Small intestine (tissue), 7 donors: ENCODE measurements around the gene CERT1. TPM values are rescaled to one million over a fixed set of nuclear protein-coding genes. Genes with fewer than 3 reads are reported as not detected.

ENCODE experiments used
- DNase-seq, 2 donors: peaks; one replicate each; pipeline versions ENCODE4 v3.0.0 to v3.0.0-alpha.2; 2013
- FAIRE-seq: peaks from 2 replicates; lab custom pipeline; 2012; peaks lifted over from hg19 to GRCh38; lab: Jason Lieb, UNC
- H3K27ac ChIP-seq, 3 donors: one replicate each; pipeline ENCODE4 v1.5.1; 2013; ENCODE audit warnings: low read length in 2 of 3, mild to moderate bottlenecking in 2 of 3, control low read depth in 1 of 3, inconsistent platforms in 1 of 3, low read depth in 1 of 3, moderate library complexity in 1 of 3
- H3K27me3 ChIP-seq, 3 donors: one replicate each; pipeline ENCODE4 v1.6.1; 2013; ENCODE audit warnings: low read length in 3 of 3, inconsistent platforms in 1 of 3; ENCODE audit not compliant: control insufficient read depth in 3 of 3, insufficient read depth in 3 of 3
- H3K36me3 ChIP-seq, 3 donors: one replicate each; pipeline ENCODE4 v1.6.1; 2013; ENCODE audit warnings: low read length in 3 of 3, inconsistent platforms in 1 of 3, low read depth in 1 of 3, mild to moderate bottlenecking in 1 of 3, moderate library complexity in 1 of 3; ENCODE audit not compliant: control insufficient read depth in 3 of 3, insufficient read depth in 2 of 3
- H3K4me1 ChIP-seq, 3 donors: one replicate each; pipeline ENCODE4 v1.6.1; 2013; ENCODE audit warnings: low read length in 2 of 3, inconsistent platforms in 1 of 3, low read depth in 1 of 3, mild to moderate bottlenecking in 1 of 3, moderate library complexity in 1 of 3; ENCODE audit not compliant: control insufficient read depth in 3 of 3, insufficient read depth in 2 of 3
- H3K4me3 ChIP-seq, 3 donors: one replicate each; pipeline ENCODE4 v1.5.1; 2013; ENCODE audit warnings: low read length in 3 of 3, control low read depth in 1 of 3, inconsistent platforms in 1 of 3, low read depth in 1 of 3, mild to moderate bottlenecking in 1 of 3, moderate library complexity in 1 of 3
- H3K9me3 ChIP-seq, 2 donors: one replicate each; pipeline ENCODE4 v1.6.1; 2013; ENCODE audit warnings: low read depth in 1 of 2, low read length in 1 of 2; ENCODE audit not compliant: control insufficient read depth in 2 of 2, insufficient read depth in 1 of 2
- WGBS, 3 donors: extraction: QIAGEN DNeasy Blood & Tissue Kit; methylation state at CpG; one replicate each; pipeline ENCODE4 v1.1.7; 2013; 5-methylcytosine and 5-hydroxymethylcytosine counted together
- polyA plus RNA-seq, 4 donors: library from polyadenylated mRNA; stranded (reverse) in 3 of 4; unstranded in 1 of 4; fragments of 200-250 nt in 3 of 4; fragments of 120-200 nt in 1 of 4; gene quantifications; one replicate each; pipeline versions ENCODE4 v1.2.1 to v1.2.3, GENCODE V29; 2013
- donor health status: healthy with polysubstance abuse.
- donor health status: control.
- donor health status: control.
- donor health status: Bipolar disorder and iron deficiency.
- donor health status: healthy.

Gene CERT1
- polyA plus RNA-seq, 4 donors: 15.1 to 45.6 (median 22.2) TPM

DNA sequence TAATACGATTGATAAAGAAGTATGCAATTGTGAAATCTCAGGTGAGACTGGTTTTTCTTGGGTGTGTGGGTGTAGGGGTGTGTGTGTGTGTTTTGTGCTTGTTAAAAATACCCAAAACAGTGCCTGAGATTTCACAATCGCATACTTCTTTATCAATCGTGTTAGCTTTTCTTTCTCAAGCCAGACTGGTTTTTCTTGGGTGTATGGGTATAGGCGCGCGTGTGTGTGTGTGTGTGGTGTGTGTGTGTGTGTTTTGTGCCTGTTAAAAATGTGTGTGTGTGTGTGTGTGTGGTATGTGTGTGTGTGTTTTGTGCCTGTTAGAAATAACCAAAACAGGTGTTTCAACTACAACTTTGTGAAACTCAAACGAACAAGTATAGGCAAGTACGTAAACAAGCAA is 53.7 kb downstream of the CERT1 start:
- Histone ChIP-seq H3K4me3 (no peak overlapping the region), H3K36me3 (peaks cover 0 to 15% (median 12%) of the 10 kb centered on the region in 3 donors), H3K4me1 (no peaks in the 10 kb centered on the region), H3K27ac (no peak overlapping the region), H3K27me3 (no peaks in the 10 kb centered on the region), H3K9me3 (no peaks in the 10 kb centered on the region)
- FAIRE-seq (no peak), DNase-seq (no peak)
- 83 to 93% (median 89%) methylated on average over 8 of the region's 8 CpGs for WGBS, 3 donors

DNA sequence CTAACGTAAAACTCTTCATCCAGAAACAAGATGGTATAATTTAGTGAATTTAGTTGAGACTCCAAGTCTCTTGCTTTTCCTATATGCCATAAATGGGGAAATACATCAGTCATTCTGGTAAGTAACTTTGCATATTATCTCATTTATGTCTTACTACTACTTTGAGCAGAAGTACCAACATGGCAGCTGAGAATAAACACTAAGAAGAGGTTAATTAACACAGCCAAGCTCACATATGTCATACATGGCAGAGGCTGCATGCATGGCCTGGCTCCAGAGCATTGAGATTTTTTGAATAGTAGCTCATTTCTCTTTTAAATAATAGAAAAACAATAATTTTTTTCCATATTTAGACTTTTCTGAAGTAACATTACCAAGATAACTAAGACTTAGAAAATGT is 54.3 kb downstream of the CERT1 start:
- no peaks in the 10 kb centered on the region for H3K4me1 ChIP-seq
- WGBS, 3 donors: 96 to 100% (median 98%) methylated on average over 1 of the region's 1 CpG
- no peaks in the 10 kb centered on the region for H3K27me3 ChIP-seq
- DNase-seq (no peak), FAIRE-seq (no peak)
- H3K27ac ChIP-seq: no peak overlapping the region
- no peaks in the 10 kb centered on the region for H3K9me3 ChIP-seq
- H3K36me3 ChIP-seq: peaks cover 0 to 12% (median 10%) of the 10 kb centered on the region in 3 donors
- no peak overlapping the region for H3K4me3 ChIP-seq

DNA sequence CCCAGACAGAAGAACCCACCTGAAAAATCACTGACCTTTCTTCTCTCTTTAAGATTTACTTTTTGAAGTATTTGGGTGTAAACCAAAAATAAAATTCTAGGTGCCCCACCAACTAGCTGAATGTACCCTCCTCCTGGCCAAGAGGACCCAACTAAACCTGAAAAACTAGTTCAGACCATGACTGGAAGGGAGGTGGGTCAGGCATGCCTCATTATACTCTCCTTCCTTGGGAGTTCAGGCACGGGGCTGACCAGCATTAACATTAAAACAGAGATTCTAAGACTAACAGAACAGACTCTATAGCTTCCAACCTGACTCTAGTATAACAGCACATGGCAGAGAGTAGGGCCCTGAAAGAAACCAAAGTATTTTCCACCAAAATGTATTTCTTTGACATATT is 61.4 kb downstream of the CERT1 start:
- Histone ChIP-seq H3K36me3 (peaks cover 0 to 12% (median 6%) of the 10 kb centered on the region in 3 donors), H3K4me3 (no peak overlapping the region), H3K4me1 (no peaks in the 10 kb centered on the region), H3K9me3 (peaks cover 0 to 24% of the 10 kb centered on the region in 2 donors), H3K27ac (no peak overlapping the region), H3K27me3 (no peaks in the 10 kb centered on the region)
- no peak for FAIRE-seq
- no peak for DNase-seq
- WGBS, 3 donors: 81 to 92% (median 88%) methylated on average over 1 of the region's 1 CpG

DNA sequence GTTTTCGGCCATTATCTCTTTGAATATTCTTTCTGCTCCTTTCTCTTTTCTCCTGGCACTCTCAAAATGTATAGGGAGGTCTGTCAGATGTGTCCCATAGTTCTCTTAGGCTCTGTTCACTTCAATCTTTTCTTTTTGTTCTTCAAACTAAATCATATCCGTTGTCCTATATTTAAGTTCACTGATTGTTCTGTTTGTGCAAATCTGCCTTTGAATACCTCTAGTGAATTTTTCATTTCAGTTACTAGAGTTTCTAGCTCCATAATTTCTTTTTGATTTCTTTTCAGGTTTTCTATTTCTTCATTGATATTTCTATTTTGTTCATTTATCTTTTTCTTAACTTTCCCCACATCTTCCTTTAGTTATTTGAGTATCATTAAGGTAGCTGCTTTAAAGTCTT is 65.4 kb downstream of the CERT1 start:
- Histone ChIP-seq H3K27me3 (no peaks in the 10 kb centered on the region), H3K4me1 (no peaks in the 10 kb centered on the region), H3K4me3 (no peak overlapping the region), H3K27ac (no peak overlapping the region), H3K9me3 (peaks cover 0 to 32% of the 10 kb centered on the region in 2 donors), H3K36me3 (peaks cover 0 to 10% (median 4%) of the 10 kb centered on the region in 3 donors)
- DNase-seq (peak in 1 of 2 donors; percentile 7), FAIRE-seq (no peak)
- 97 to 99% (median 98%) methylated on average over 2 of the region's 2 CpGs for WGBS, 3 donors

DNA sequence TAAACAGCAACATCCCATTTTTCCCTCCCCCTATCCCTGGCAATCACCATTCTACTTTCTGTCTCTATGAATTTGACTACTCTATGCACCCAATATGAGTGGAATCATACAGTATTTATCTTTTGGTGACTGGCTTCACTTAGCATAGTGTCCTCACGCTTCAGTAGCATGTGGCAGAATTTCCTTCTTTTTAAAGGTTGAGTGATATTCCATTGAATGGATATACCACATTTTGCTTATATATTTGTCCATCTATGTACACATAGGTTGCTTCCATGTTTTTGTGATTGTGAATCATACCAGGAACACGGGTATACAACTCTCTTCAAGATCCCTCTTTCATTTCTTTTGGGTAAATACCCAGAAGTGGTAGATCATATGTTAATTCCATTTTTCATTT is 69.9 kb downstream of the CERT1 start:
- Histone ChIP-seq H3K36me3 (peaks cover 0 to 4% (median 3%) of the 10 kb centered on the region in 3 donors), H3K4me3 (no peak overlapping the region), H3K4me1 (no peaks in the 10 kb centered on the region), H3K9me3 (peaks cover 0 to 15% of the 10 kb centered on the region in 2 donors), H3K27me3 (no peaks in the 10 kb centered on the region), H3K27ac (no peak overlapping the region)
- 98 to 100% (median 99%) methylated on average over 2 of the region's 2 CpGs for WGBS, 3 donors
- DNase-seq (no peak), FAIRE-seq (no peak)

DNA sequence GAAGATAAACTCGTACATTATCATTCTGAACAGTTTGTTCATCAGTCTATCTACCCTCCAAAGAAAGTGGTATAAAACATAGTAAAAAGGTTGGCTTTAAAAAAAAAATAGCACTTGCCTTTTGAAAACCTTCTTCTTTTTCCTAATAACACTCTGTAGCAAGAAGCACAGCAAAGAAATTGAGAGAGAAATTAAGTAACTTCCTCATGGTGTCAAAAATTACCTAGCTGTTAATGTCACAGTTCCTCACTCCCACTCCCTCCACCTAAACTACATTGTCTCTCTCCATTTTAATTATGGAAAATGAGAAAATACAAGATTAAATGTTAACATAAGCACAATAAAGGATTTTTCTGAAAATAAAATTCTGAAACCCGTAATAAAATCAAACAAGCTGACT is 72.2 kb downstream of the CERT1 start:
- H3K36me3 ChIP-seq: peaks cover 2 to 8% (median 3%) of the 10 kb centered on the region in 3 donors
- no peak for FAIRE-seq

DNA sequence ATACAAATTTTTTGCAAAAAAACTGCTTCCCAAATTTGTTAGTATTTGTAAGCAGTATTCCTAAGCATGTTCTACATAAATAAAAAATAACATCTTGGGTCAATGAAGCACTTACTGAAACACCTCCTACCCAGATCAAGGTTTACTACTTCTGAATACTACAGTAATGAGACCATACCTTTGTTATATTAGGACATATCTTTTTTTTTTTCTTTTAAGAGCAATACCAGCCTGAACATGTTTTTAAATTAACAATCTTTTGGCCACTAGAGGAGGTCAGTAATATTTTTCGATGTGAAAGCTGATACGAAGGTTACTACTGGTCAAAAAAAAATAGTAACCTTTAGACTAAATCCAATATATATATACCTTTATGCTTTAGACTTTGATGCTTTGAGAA is 72.7 kb downstream of the CERT1 start:
- no peak for DNase-seq
- Histone ChIP-seq H3K9me3 (peaks cover 0 to 4% of the 10 kb centered on the region in 2 donors), H3K27me3 (no peaks in the 10 kb centered on the region), H3K4me1 (no peaks in the 10 kb centered on the region), H3K27ac (no peak overlapping the region), H3K4me3 (no peak overlapping the region), H3K36me3 (peaks cover 2 to 8% (median 3%) of the 10 kb centered on the region in 3 donors)
- no peak for FAIRE-seq
- WGBS, 3 donors: 83 to 90% (median 86%) methylated on average over 2 of the region's 2 CpGs

More for the DNA sequence above, 72.2 kb downstream of the CERT1 start:
- H3K27me3 ChIP-seq: no peaks in the 10 kb centered on the region
- WGBS, 3 donors: 85 to 95% (median 93%) methylated on average over 2 of the region's 2 CpGs
- H3K4me1 ChIP-seq: no peaks in the 10 kb centered on the region
- no peak overlapping the region for H3K4me3 ChIP-seq
- H3K27ac ChIP-seq: no peak overlapping the region
- DNase-seq: no peak
- peaks cover 0 to 4% of the 10 kb centered on the region in 2 donors for H3K9me3 ChIP-seq

DNA sequence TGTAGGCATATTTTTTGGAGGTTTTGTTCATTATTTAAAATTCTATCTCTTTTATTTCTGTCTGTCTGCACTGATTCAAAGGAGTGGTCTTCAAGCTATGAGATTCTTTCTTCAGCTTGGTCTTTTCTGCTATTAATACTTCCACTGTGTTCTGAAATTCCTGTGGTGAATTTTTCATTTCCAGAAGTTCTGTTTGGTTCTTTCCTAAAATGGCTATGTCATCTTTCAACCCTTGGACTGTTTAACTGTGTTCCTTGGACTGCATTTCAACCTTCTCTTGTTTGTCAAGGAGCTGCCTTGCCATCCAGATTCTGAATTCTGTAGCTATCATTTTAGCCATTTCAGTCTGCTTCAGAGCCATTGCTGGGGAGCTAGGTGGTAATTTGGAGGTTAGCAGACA is 76.3 kb downstream of the CERT1 start:
- Histone ChIP-seq H3K36me3 (peaks cover 2 to 5% (median 3%) of the 10 kb centered on the region in 3 donors), H3K9me3 (no peaks in the 10 kb centered on the region), H3K4me3 (no peak overlapping the region), H3K27me3 (no peaks in the 10 kb centered on the region), H3K27ac (no peak overlapping the region), H3K4me1 (no peaks in the 10 kb centered on the region)
- DNase-seq (no peak), FAIRE-seq (no peak)
